Erythroblast (primary cell): ENCODE data around the gene RNF175.

ENCODE experiments used
- GATA1 ChIP-seq: IDR thresholded peaks from 2 replicates; pipeline ENCODE4 v1.6.1; 2011; ENCODE audit warnings: low read depth, mild to moderate bottlenecking, control low read depth, low read length, moderate library complexity
- POLR2A ChIP-seq: IDR thresholded peaks from 2 replicates; pipeline ENCODE4 v1.6.1; 2011; ENCODE audit warnings: mild to moderate bottlenecking, low read length

DNA sequence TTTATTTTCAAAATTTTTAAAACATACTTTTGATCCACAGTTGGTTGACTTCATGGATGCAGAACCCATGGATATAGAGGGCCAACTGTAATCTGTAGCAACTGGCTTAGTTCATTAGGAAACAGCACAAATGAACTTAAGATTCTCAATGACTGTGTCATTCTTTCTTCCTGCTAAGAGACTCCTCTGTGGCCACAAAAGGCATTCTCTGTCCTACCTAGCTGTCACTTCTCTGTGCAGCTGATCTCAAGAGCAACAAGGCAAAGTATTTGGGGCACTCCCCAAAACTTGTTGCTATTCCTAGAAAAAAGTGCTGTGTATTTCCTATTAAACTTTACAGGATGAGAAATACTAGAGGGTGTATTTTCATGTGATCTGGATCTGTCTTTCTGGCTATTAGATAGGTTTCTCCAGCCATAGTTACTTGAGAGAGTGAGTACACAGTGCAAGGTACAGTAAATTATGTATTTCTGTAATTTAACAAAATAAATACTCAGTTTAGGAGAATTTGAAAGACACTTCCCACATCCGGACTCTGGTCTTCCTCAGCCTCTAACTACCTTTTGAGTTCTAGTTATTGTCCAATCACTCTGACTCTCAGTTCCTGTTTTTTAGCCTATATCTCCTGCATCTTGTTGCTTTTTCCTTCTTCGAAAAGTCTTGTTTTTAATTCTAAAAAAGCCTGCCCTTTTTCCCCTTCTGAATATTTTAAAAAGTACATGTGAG, 53.9 kb downstream of the RNF175 start:
- TF ChIP-seq POLR2A: no peak
- TF ChIP-seq GATA1: no peak
